ENCODE data around the gene CCDC74B.
"Not testable (repeated sequence)": the region's sequence is repeated elsewhere in the genome, so short reads cannot be mapped to it uniquely, and the experiment has no call there.

Gene CCDC74B

GRCh38 chr2:130183512-130184373 lies 38.8 kb upstream of the CCDC74B start:
- no peak overlapping the region for H3K27ac ChIP-seq (ENCODE audit: low read depth, low read length)
- H3K27me3 ChIP-seq (ENCODE audit: control insufficient read depth, insufficient read depth, low read length): no peaks in the 10 kb centered on the region
- peaks cover 7% of the 10 kb centered on the region for H3K4me1 ChIP-seq (ENCODE audit: control insufficient read depth, insufficient read depth, low read length)
- peaks cover 17% of the 10 kb centered on the region for H3K36me3 ChIP-seq (ENCODE audit: control insufficient read depth, insufficient read depth, low read length)
- H3K4me3 ChIP-seq (ENCODE audit: low read depth, low read length): peak overlapping the region; percentile 62; the same call in 1 of the 2 replicates
- peak overlapping the region; percentile 2 for H3K9ac ChIP-seq (ENCODE audit: low read length)
- no peaks in the 10 kb centered on the region for H3K9me3 ChIP-seq (ENCODE audit: control insufficient read depth, insufficient read depth, low read depth, low read length)

- Histone ChIP-seq H3K36me3 (ENCODE audit: control insufficient read depth, insufficient read depth, low read length) (peaks cover 18% of the 10 kb centered on the region), H3K4me3 (ENCODE audit: low read depth, low read length) (peak overlapping the region; percentile 62), H3K9ac (ENCODE audit: low read length) (peak overlapping the region; percentile 68)
- H3K4me1 ChIP-seq (ENCODE audit: control insufficient read depth, insufficient read depth, low read length); H3K27ac ChIP-seq (ENCODE audit: low read depth, low read length); H3K27me3 ChIP-seq (ENCODE audit: control insufficient read depth, insufficient read depth, low read length); H3K9me3 ChIP-seq (ENCODE audit: control insufficient read depth, insufficient read depth, low read depth, low read length): not testable (repeated sequence)
Observed at GRCh38 chr2:130182826-130183511, 38.1 kb upstream of the CCDC74B start.

- H3K27ac ChIP-seq (ENCODE audit: low read depth, low read length): peak within 1 kb of the TSS; percentile 88
- H3K9ac ChIP-seq (ENCODE audit: low read length): peak within 1 kb of the TSS; percentile 95
- not testable (repeated sequence) for H3K27me3 ChIP-seq (ENCODE audit: control insufficient read depth, insufficient read depth, low read length); H3K9me3 ChIP-seq (ENCODE audit: control insufficient read depth, insufficient read depth, low read depth, low read length); H3K4me1 ChIP-seq (ENCODE audit: control insufficient read depth, insufficient read depth, low read length)
- peak within 1 kb of the TSS; percentile 96 for H3K4me3 ChIP-seq (ENCODE audit: low read depth, low read length)
- H3K36me3 ChIP-seq (ENCODE audit: control insufficient read depth, insufficient read depth, low read length): peaks cover 18% of the 10 kb centered on the region
Observed at GRCh38 chr2:130181880-130182682, 37.2 kb upstream of the CCDC74B start, which contains the start of gene MZT2B. TSS of gene MZT2B (plus strand) at chr2:130182262. CDS start at chr2:130182283, 21 bp downstream.

GRCh38 chr2:130181325-130181879 lies 36.5 kb upstream of the CCDC74B start, which contains the start of gene SMPD4:
TSS of gene SMPD4 (minus strand) at chr2:130181602. CDS start at chr2:130176592, 5,010 bp downstream.
- H3K27me3 ChIP-seq (ENCODE audit: control insufficient read depth, insufficient read depth, low read length): no peaks in the 10 kb centered on the region
- H3K9me3 ChIP-seq (ENCODE audit: control insufficient read depth, insufficient read depth, low read depth, low read length): no peaks in the 10 kb centered on the region
- peak within 1 kb of the TSS; percentile 95 for H3K9ac ChIP-seq (ENCODE audit: low read length)
- peaks cover 22% of the 10 kb centered on the region for H3K36me3 ChIP-seq (ENCODE audit: control insufficient read depth, insufficient read depth, low read length)
- H3K27ac ChIP-seq (ENCODE audit: low read depth, low read length): peak within 1 kb of the TSS; percentile 88
- peak within 1 kb of the TSS; percentile 96 for H3K4me3 ChIP-seq (ENCODE audit: low read depth, low read length)
- peaks cover 7% of the 10 kb centered on the region for H3K4me1 ChIP-seq (ENCODE audit: control insufficient read depth, insufficient read depth, low read length)

GRCh38 chr2:130180404-130181324 lies 35.8 kb upstream of the CCDC74B start:
- peak overlapping the region; percentile 88 for H3K27ac ChIP-seq (ENCODE audit: low read depth, low read length)
- H3K27me3 ChIP-seq (ENCODE audit: control insufficient read depth, insufficient read depth, low read length); H3K4me1 ChIP-seq (ENCODE audit: control insufficient read depth, insufficient read depth, low read length); H3K9me3 ChIP-seq (ENCODE audit: control insufficient read depth, insufficient read depth, low read depth, low read length): not testable (repeated sequence)
- peak overlapping the region; percentile 95 for H3K9ac ChIP-seq (ENCODE audit: low read length)
- H3K36me3 ChIP-seq (ENCODE audit: control insufficient read depth, insufficient read depth, low read length): peaks cover 26% of the 10 kb centered on the region
- peak overlapping the region; percentile 96 for H3K4me3 ChIP-seq (ENCODE audit: low read depth, low read length)

- H3K27ac ChIP-seq (ENCODE audit: low read depth, low read length); H3K4me1 ChIP-seq (ENCODE audit: control insufficient read depth, insufficient read depth, low read length); H3K9ac ChIP-seq (ENCODE audit: low read length); H3K27me3 ChIP-seq (ENCODE audit: control insufficient read depth, insufficient read depth, low read length); H3K4me3 ChIP-seq (ENCODE audit: low read depth, low read length); H3K9me3 ChIP-seq (ENCODE audit: control insufficient read depth, insufficient read depth, low read depth, low read length): not testable (repeated sequence)
- peaks cover 67% of the 10 kb centered on the region for H3K36me3 ChIP-seq (ENCODE audit: control insufficient read depth, insufficient read depth, low read length)
Observed at GRCh38 chr2:130174866-130175265, 30.0 kb upstream of the CCDC74B start.

- H3K27me3 ChIP-seq (ENCODE audit: control insufficient read depth, insufficient read depth, low read length): no peaks in the 10 kb centered on the region
- no peaks in the 10 kb centered on the region for H3K9me3 ChIP-seq (ENCODE audit: control insufficient read depth, insufficient read depth, low read depth, low read length)
- no peak overlapping the region for H3K27ac ChIP-seq (ENCODE audit: low read depth, low read length)
- peaks cover 88% of the 10 kb centered on the region for H3K36me3 ChIP-seq (ENCODE audit: control insufficient read depth, insufficient read depth, low read length)
- no peak overlapping the region for H3K9ac ChIP-seq (ENCODE audit: low read length)
- no peaks in the 10 kb centered on the region for H3K4me1 ChIP-seq (ENCODE audit: control insufficient read depth, insufficient read depth, low read length)
- H3K4me3 ChIP-seq (ENCODE audit: low read depth, low read length): no peak overlapping the region
Observed at GRCh38 chr2:130169896-130170295, 25.0 kb upstream of the CCDC74B start.

GRCh38 chr2:130169163-130169562 lies 24.3 kb upstream of the CCDC74B start:
- H3K9ac ChIP-seq (ENCODE audit: low read length); H3K9me3 ChIP-seq (ENCODE audit: control insufficient read depth, insufficient read depth, low read depth, low read length); H3K4me1 ChIP-seq (ENCODE audit: control insufficient read depth, insufficient read depth, low read length); H3K27ac ChIP-seq (ENCODE audit: low read depth, low read length); H3K27me3 ChIP-seq (ENCODE audit: control insufficient read depth, insufficient read depth, low read length); H3K4me3 ChIP-seq (ENCODE audit: low read depth, low read length): not testable (repeated sequence)
- peaks cover 88% of the 10 kb centered on the region for H3K36me3 ChIP-seq (ENCODE audit: control insufficient read depth, insufficient read depth, low read length)

- not testable (repeated sequence) for H3K27ac ChIP-seq (ENCODE audit: low read depth, low read length); H3K27me3 ChIP-seq (ENCODE audit: control insufficient read depth, insufficient read depth, low read length); H3K9me3 ChIP-seq (ENCODE audit: control insufficient read depth, insufficient read depth, low read depth, low read length); H3K9ac ChIP-seq (ENCODE audit: low read length); H3K4me3 ChIP-seq (ENCODE audit: low read depth, low read length); H3K4me1 ChIP-seq (ENCODE audit: control insufficient read depth, insufficient read depth, low read length)
- peaks cover 84% of the 10 kb centered on the region for H3K36me3 ChIP-seq (ENCODE audit: control insufficient read depth, insufficient read depth, low read length)
Observed at GRCh38 chr2:130166611-130167010, 21.7 kb upstream of the CCDC74B start.

All from HUES6 (cell line).